ENCODE measurements around the gene DNASE1L3. TPM values are rescaled to one million over a fixed set of nuclear protein-coding genes. Genes with fewer than 3 reads are reported as not detected.

DNASE1L3 gene
- total and polyA plus RNA-seq, 2 of the 13 experiments (the other 11 are each of a cell fraction or from before 2014, with no cell fraction given) = 0.86 to 1.7 TPM

DNA sequence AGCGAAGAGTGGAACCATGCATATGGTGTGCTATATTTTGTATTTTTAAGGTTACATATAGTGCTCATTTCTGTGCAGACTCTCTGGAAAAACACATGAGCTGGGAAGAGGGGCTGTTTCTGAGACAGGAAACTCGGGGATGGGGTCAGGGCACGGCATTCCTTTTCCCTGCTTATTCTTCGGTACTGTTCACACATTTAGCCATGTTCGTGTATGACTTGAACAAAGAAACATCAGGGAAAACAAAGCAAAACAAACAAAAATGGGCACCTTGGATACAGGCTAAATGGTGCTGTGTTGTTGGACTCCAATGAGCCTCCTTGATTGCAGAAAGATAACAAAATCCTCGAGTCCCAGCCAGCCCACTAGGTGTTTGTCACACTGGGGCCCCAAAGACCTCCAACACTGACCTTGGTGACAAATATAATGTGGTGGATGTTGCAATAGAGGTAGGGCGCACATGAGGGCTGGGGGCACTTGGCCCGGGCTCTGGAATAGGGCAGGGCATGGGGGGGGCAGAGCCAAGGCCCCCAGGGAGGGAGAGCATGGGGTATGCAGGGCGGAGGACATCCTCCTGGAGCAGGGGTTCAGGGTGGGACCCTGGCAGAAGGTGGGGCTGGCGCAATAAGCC is 19.3 kb downstream of the DNASE1L3 start (continued):
- TF ChIP-seq, protein P1, sequence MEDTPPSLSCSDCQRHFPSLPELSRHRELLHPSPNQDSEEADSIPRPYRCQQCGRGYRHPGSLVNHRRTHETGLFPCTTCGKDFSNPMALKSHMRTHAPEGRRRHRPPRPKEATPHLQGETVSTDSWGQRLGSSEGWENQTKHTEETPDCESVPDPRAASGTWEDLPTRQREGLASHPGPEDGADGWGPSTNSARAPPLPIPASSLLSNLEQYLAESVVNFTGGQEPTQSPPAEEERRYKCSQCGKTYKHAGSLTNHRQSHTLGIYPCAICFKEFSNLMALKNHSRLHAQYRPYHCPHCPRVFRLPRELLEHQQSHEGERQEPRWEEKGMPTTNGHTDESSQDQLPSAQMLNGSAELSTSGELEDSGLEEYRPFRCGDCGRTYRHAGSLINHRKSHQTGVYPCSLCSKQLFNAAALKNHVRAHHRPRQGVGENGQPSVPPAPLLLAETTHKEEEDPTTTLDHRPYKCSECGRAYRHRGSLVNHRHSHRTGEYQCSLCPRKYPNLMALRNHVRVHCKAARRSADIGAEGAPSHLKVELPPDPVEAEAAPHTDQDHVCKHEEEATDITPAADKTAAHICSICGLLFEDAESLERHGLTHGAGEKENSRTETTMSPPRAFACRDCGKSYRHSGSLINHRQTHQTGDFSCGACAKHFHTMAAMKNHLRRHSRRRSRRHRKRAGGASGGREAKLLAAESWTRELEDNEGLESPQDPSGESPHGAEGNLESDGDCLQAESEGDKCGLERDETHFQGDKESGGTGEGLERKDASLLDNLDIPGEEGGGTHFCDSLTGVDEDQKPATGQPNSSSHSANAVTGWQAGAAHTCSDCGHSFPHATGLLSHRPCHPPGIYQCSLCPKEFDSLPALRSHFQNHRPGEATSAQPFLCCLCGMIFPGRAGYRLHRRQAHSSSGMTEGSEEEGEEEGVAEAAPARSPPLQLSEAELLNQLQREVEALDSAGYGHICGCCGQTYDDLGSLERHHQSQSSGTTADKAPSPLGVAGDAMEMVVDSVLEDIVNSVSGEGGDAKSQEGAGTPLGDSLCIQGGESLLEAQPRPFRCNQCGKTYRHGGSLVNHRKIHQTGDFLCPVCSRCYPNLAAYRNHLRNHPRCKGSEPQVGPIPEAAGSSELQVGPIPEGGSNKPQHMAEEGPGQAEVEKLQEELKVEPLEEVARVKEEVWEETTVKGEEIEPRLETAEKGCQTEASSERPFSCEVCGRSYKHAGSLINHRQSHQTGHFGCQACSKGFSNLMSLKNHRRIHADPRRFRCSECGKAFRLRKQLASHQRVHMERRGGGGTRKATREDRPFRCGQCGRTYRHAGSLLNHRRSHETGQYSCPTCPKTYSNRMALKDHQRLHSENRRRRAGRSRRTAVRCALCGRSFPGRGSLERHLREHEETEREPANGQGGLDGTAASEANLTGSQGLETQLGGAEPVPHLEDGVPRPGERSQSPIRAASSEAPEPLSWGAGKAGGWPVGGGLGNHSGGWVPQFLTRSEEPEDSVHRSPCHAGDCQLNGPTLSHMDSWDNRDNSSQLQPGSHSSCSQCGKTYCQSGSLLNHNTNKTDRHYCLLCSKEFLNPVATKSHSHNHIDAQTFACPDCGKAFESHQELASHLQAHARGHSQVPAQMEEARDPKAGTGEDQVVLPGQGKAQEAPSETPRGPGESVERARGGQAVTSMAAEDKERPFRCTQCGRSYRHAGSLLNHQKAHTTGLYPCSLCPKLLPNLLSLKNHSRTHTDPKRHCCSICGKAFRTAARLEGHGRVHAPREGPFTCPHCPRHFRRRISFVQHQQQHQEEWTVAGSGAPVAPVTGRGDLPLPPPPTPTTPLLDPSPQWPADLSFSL (CRISPR knock-in tag; IDR thresholded peaks at IDR 0.05) = no peak
- TF ChIP-seq HNF4G (IDR thresholded peaks at IDR 0.05; ENCODE audit: borderline replicate concordance, low read depth, low read length) (0 out of 2 replicates have a peak, but pooled peaks have one; percentile 6), HNF4G (CRISPR knock-in tag; IDR thresholded peaks at IDR 0.05; ENCODE audit: borderline replicate concordance, low read depth) (no peak), ZMAT3 (CRISPR knock-in tag; conservative IDR thresholded peaks at IDR 0.05) (0 out of 2 replicates have a peak, but pooled peaks have one; percentile 12), KLF16 (CRISPR knock-in tag; IDR thresholded peaks at IDR 0.05) (peak in 1 of 2 experiments; percentile 76; a peak in 1 of 4 replicates), FOSL2 (CRISPR knock-in tag; IDR thresholded peaks at IDR 0.05) (peak; percentile 66), CBFB (CRISPR knock-in tag; IDR thresholded peaks at IDR 0.05) (no peak), ZNF556 (CRISPR knock-in tag; IDR thresholded peaks at IDR 0.05; ENCODE audit: borderline replicate concordance) (no peak), SOX6 (IDR thresholded peaks at IDR 0.05) (no peak), SOX6 (CRISPR knock-in tag; IDR thresholded peaks at IDR 0.05) (peak; percentile 95), ZBTB1 (CRISPR knock-in tag; IDR thresholded peaks at IDR 0.05; ENCODE audit: borderline replicate concordance) (no peak), ZNF674 (CRISPR knock-in tag; IDR thresholded peaks at IDR 0.05; ENCODE audit: low read depth) (no peak), ARNTL (CRISPR knock-in tag; IDR thresholded peaks at IDR 0.05) (peak; percentile 63; the same call in 1 of the 2 replicates), FLYWCH1 (CRISPR knock-in tag; IDR thresholded peaks at IDR 0.05) (no peak), ZNF891 (CRISPR knock-in tag; IDR thresholded peaks at IDR 0.05) (no peak), ZFP62 (CRISPR knock-in tag; IDR thresholded peaks at IDR 0.05) (no peak), ZBTB7A (CRISPR knock-in tag; IDR thresholded peaks at IDR 0.05) (peak; percentile 30; the same call in 1 of the 2 replicates), ASH2L (IDR thresholded peaks at IDR 0.05; ENCODE audit: insufficient read length, low read depth, low read length) (no peak), RARG (CRISPR knock-in tag; IDR thresholded peaks at IDR 0.05; ENCODE audit: low read depth) (no peak), DPF2 (CRISPR knock-in tag; IDR thresholded peaks at IDR 0.05; ENCODE audit: borderline replicate concordance, low read depth) (peak; percentile 44; the same call in 1 of the 2 replicates), NR2C2 (CRISPR knock-in tag; IDR thresholded peaks at IDR 0.05; ENCODE audit: borderline replicate concordance) (peak; percentile 38; the same call in 1 of the 2 replicates), BRD4 (CRISPR knock-in tag; IDR thresholded peaks at IDR 0.05) (no peak)
- TF ChIP-seq, protein P2, sequence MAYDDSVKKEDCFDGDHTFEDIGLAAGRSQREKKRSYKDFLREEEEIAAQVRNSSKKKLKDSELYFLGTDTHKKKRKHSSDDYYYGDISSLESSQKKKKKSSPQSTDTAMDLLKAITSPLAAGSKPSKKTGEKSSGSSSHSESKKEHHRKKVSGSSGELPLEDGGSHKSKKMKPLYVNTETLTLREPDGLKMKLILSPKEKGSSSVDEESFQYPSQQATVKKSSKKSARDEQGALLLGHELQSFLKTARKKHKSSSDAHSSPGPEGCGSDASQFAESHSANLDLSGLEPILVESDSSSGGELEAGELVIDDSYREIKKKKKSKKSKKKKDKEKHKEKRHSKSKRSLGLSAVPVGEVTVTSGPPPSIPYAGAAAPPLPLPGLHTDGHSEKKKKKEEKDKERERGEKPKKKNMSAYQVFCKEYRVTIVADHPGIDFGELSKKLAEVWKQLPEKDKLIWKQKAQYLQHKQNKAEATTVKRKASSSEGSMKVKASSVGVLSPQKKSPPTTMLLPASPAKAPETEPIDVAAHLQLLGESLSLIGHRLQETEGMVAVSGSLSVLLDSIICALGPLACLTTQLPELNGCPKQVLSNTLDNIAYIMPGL (CRISPR knock-in tag; IDR thresholded peaks at IDR 0.05; ENCODE audit: borderline replicate concordance in 1 of 2, low read depth in 1 of 2) = no peak
